ENCODE measurements around the gene PPP1R2C.

Gene PPP1R2C

DNA sequence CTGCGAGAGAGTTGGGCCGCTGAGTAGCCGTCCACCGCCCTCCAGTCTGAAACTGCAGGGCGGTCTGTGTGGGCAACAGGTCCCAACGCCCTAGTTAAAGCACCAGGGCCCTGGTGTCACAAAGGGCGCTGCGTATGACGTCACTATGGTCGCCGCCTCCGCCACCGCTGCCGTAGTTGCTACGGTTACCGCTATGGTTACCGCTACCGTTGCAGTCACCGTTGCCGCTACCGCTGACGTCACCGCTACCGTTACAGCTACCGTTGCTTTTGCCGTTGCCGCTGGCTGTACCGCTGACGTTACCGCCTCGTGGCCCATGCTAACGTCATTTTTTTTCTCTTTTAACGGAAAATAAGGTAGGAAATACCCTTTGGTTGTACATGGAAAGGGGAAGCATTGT lies at the start of gene PPP1R2C:
Gene PPP1R2C (minus strand): TSS at position 68 of the 400 bp plus-strand sequence. CDS start 84 bp downstream, outside the sequence.
- no peak within 1 kb of the TSS for H3K4me3 ChIP-seq (ENCODE audit: low read depth, low read length)
- TF ChIP-seq, protein P1, sequence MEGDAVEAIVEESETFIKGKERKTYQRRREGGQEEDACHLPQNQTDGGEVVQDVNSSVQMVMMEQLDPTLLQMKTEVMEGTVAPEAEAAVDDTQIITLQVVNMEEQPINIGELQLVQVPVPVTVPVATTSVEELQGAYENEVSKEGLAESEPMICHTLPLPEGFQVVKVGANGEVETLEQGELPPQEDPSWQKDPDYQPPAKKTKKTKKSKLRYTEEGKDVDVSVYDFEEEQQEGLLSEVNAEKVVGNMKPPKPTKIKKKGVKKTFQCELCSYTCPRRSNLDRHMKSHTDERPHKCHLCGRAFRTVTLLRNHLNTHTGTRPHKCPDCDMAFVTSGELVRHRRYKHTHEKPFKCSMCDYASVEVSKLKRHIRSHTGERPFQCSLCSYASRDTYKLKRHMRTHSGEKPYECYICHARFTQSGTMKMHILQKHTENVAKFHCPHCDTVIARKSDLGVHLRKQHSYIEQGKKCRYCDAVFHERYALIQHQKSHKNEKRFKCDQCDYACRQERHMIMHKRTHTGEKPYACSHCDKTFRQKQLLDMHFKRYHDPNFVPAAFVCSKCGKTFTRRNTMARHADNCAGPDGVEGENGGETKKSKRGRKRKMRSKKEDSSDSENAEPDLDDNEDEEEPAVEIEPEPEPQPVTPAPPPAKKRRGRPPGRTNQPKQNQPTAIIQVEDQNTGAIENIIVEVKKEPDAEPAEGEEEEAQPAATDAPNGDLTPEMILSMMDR (IDR thresholded peaks at IDR 0.05; ENCODE audit: control insufficient read depth, extremely low read depth, insufficient read depth), result no peak
- DNase-seq (ENCODE audit: low read depth), result no peak

DNA sequence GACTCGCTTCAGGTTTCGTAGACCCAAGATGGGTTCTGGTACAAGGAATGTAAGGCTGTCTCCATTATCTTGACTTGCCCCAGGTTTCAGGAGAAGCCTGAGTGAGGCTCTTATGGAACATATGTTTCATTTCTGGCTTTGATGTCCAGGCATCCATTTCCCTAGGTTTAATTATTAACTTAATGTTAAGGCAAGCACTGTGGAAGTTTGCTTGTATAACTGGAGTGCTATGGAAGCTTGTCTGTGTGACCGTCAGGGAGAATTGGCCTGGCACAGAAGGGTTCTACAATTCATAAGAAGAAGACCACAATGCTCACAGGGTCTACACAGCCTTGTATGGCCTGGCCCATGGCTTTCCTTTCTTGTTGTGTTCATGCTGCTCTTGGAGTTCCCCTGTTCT lies 47.2 kb upstream of the PPP1R2C start:
- DNase-seq (ENCODE audit: low read depth), result no peak
- TF ChIP-seq, protein P1 (IDR thresholded peaks at IDR 0.05; ENCODE audit: control insufficient read depth, extremely low read depth, insufficient read depth), result no peak
- no peak overlapping the region for H3K4me3 ChIP-seq (ENCODE audit: low read depth, low read length)

DNA sequence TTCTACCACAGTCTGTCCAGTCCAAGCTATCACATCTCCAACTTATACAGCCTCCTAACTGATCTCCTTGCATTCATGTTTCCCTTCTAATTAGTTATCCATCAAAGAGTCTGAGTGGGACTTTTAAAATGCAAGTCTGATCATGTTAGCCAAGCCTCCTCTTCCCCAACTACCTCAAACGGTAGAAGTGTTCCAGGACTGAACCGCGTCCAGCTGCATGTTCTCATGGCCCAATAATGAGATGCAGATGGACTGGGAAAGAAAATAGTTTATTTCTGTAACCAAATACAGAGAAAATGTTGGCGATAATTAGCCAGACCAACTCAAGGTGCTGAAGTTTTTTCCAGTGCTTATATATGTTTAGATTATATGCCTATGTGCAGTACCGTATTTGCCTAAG lies 46.6 kb upstream of the PPP1R2C start:
- no peak for DNase-seq (ENCODE audit: low read depth)
- TF ChIP-seq, protein P1 (IDR thresholded peaks at IDR 0.05; ENCODE audit: control insufficient read depth, extremely low read depth, insufficient read depth), result no peak
- no peak overlapping the region for H3K4me3 ChIP-seq (ENCODE audit: low read depth, low read length)

DNA sequence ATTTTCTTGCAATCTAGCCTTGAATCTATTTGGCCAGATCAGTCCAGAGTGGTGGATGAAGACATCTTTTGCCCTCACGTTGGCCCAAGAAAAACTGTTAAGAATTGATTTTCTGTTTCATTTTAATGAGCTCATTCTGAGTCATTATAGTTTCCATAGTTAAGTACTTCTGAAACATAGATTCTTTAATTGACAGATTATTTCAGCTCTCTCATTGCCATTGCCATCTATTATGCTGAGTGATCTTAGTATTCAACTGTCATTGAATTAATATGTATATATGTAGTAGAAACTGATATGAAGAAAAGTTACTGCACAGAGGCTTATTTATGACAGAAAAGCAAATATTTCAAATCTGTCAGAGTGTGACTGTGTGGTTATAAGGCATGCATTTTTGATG lies 45.5 kb upstream of the PPP1R2C start:
- DNase-seq (ENCODE audit: low read depth), result no peak
- H3K4me3 ChIP-seq (ENCODE audit: low read depth, low read length), result no peak overlapping the region
- TF ChIP-seq, protein P1 (IDR thresholded peaks at IDR 0.05; ENCODE audit: control insufficient read depth, extremely low read depth, insufficient read depth), result no peak

DNA sequence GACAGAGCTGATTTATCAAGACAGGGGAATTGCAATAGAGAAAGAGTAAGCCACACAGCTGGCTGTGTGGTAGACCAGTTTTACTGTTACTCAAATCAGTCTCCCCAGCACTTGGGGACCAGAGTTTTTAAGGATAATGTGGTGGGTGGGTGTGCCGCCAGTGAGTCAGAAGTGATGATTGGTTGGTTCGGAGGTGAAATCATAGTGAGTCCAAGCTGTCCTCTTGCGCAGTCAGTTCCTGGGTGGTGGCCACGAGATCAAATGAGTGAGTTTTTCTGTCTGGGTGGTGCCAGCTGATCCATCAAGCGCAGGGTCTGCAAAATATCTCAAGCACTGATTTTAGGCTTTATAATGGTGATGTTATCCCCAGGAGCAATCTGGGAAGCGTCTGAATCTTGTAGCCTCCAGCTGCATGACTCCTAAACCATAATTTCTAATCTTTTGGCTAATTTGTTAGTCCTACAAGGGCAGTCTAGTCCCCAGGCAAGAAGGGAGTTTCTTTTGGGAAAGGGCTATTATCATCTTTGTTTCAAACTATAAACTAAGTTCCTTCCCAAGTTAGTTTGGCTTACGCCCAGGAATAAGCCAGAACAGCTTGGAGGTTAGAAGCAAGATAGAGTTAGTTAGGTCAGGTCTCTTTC lies 44.0 kb upstream of the PPP1R2C start:
- TF ChIP-seq, protein P1 (IDR thresholded peaks at IDR 0.05; ENCODE audit: control insufficient read depth, extremely low read depth, insufficient read depth), result no peak
- H3K4me3 ChIP-seq (ENCODE audit: low read depth, low read length), result no peak overlapping the region
- no peak for DNase-seq (ENCODE audit: low read depth)

DNA sequence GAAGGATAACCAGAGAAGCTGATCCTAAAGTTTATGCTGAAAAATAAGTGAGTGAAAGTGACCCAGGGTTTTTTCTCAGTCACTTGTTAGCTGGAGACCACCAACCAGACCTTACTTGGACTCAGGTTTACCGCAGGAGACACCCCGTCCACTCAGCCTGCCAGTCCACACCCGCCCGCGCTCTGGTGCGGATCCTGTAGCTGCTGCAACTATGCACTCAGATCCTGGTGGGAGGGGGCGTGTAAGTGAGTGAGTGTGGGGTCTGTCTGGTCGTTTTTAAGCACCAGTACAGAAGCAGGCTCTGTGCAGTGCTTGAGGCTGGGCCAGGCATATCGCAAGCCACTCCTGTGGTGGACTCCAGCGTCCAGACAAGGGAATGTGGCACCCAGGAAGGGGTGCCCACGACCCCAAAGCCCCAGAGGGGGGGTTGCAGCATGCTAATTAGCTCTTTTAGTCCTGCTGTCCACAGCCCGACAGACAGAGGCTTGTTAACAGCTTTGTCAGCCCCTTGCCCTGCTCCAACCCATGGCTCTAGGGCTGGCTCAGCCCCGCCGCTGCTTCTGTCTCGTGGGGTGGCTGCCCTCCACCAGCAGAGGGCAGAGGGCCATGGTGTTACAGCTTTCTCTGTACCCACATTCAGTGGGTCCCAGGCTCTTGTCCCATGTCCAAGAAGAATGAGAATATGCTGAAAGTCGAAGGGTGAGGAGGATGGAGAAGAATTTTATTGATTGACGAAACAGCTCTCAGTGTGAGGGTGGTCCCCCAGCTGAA lies 40.4 kb upstream of the PPP1R2C start:
- TF ChIP-seq, protein P1 (IDR thresholded peaks at IDR 0.05; ENCODE audit: control insufficient read depth, extremely low read depth, insufficient read depth), result no peak
- no peak overlapping the region for H3K4me3 ChIP-seq (ENCODE audit: low read depth, low read length)
- no peak for DNase-seq (ENCODE audit: low read depth)
